NB4 (cell line): ENCODE data around the gene FAM83D.

Source experiments
- MYC ChIP-seq: IDR thresholded peaks from 2 replicates; pipeline ENCODE4 v1.6.1; 2011; ENCODE audit warnings: low read depth, low read length
- TF ChIP-seq, protein P1 (sequence below): IDR thresholded peaks from one replicate; pipeline ENCODE4 v1.5.1; 2012; ENCODE audit warnings: low read depth, low read length

DNA sequence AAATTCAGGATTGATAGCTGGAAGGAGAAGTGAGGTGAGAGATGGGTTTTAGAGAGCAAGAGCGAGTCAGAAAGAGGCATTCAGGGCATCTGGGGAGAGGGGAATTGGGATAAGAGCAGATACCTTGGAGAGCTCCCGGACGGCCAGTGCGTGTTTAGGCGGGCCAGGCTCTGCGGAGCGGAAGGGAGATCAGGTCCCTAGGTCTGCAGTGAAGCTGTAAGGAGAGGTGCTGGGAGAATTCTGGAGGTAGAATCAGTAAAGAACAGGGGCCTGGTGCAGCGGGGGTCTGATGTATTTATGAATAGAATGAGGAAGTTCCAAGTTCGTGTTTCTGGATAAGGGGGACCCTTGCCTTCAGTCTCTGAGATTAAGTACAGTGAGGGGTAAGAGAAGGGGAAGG lies 47.4 kb upstream of the FAM83D start:
- TF ChIP-seq, protein P1, sequence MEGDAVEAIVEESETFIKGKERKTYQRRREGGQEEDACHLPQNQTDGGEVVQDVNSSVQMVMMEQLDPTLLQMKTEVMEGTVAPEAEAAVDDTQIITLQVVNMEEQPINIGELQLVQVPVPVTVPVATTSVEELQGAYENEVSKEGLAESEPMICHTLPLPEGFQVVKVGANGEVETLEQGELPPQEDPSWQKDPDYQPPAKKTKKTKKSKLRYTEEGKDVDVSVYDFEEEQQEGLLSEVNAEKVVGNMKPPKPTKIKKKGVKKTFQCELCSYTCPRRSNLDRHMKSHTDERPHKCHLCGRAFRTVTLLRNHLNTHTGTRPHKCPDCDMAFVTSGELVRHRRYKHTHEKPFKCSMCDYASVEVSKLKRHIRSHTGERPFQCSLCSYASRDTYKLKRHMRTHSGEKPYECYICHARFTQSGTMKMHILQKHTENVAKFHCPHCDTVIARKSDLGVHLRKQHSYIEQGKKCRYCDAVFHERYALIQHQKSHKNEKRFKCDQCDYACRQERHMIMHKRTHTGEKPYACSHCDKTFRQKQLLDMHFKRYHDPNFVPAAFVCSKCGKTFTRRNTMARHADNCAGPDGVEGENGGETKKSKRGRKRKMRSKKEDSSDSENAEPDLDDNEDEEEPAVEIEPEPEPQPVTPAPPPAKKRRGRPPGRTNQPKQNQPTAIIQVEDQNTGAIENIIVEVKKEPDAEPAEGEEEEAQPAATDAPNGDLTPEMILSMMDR = no peak
- no peak for TF ChIP-seq MYC
